Measurements from ENCODE around the gene MTMR11.
A peak's percentile ranks its signal among the peaks of the same experiment; 100 is the strongest.

The MTMR11 gene

DNA sequence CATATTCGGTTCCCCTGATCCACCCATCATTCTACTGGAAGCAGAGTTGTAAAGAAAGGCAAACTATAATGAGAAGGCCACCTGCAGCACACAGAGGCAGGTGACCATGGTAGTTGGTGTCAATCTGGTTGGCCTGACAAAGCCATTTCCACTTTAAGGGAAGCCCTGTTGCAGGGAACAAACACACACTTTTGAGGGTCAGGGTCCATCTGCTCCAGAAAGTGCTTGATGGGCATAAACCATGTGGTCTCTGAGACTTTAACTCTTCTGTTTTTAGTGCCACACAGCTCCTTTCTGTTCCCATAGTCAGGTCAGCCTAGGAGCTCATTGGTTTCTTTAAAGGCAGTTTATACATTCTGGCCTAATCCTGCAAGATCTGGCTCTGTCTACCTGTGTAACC lies 54.8 kb downstream of the MTMR11 start:
- H3K4me3 ChIP-seq (ENCODE audit: low read depth in 1 of 2, low read length in 2 of 2): no peak overlapping the region
- H3K9me3 ChIP-seq (ENCODE audit: insufficient read depth, low read length, severe bottlenecking): no peaks in the 10 kb centered on the region
- peaks cover 9% of the 10 kb centered on the region for H3K4me1 ChIP-seq (ENCODE audit: insufficient read depth, low read length)
- no peak overlapping the region for H3K27ac ChIP-seq (ENCODE audit: low read length)
- H2AFZ ChIP-seq (ENCODE audit: low read depth, low read length): no peak overlapping the region
- TF ChIP-seq, protein P1, sequence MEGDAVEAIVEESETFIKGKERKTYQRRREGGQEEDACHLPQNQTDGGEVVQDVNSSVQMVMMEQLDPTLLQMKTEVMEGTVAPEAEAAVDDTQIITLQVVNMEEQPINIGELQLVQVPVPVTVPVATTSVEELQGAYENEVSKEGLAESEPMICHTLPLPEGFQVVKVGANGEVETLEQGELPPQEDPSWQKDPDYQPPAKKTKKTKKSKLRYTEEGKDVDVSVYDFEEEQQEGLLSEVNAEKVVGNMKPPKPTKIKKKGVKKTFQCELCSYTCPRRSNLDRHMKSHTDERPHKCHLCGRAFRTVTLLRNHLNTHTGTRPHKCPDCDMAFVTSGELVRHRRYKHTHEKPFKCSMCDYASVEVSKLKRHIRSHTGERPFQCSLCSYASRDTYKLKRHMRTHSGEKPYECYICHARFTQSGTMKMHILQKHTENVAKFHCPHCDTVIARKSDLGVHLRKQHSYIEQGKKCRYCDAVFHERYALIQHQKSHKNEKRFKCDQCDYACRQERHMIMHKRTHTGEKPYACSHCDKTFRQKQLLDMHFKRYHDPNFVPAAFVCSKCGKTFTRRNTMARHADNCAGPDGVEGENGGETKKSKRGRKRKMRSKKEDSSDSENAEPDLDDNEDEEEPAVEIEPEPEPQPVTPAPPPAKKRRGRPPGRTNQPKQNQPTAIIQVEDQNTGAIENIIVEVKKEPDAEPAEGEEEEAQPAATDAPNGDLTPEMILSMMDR (IDR thresholded peaks at IDR 0.05; ENCODE audit: borderline replicate concordance, extremely low read depth, low read length, poor library complexity, severe bottlenecking): no peak
- TF ChIP-seq EZH2 (IDR thresholded peaks at IDR 0.05; ENCODE audit: borderline replicate concordance, low read depth, low read length, severe bottlenecking): no peak
- no peaks in the 10 kb centered on the region for H3K79me2 ChIP-seq (ENCODE audit: insufficient read depth, low read length)
- no peak overlapping the region for H3K4me2 ChIP-seq (ENCODE audit: insufficient read depth, low read length)
- DNase-seq (no peak), ATAC-seq (ENCODE audit: insufficient read depth, low read depth) (no peak)
- H4K20me1 ChIP-seq (ENCODE audit: insufficient read depth, low read length): no peaks in the 10 kb centered on the region
- no peaks in the 10 kb centered on the region for H3K27me3 ChIP-seq (ENCODE audit: insufficient read depth, low read length, poor library complexity)
- H3K36me3 ChIP-seq (ENCODE audit: insufficient read depth, low read length): no peaks in the 10 kb centered on the region
- H3K9ac ChIP-seq (ENCODE audit: low read depth, low read length): no peak overlapping the region

DNA sequence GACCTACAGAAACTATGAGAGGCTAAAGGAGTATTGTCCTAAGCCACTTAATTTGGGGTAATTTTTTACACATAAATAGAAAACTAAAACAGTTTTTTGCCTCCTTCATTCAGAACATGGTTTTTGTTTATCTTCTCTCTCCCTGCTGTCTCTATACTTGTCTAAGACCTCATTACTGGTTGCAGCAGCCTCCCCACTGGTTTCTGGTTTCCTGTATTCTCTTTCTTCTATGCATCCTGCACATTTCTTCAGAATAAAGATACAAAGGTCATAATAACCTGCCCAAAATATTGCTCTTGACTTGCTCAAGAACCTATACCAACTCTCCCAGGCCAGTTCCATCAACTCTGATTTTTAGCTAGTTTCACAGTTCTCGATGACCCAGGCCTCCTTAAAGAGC lies 57.1 kb downstream of the MTMR11 start:
- Histone ChIP-seq H3K27me3 (ENCODE audit: insufficient read depth, low read length, poor library complexity) (no peaks in the 10 kb centered on the region), H3K79me2 (ENCODE audit: insufficient read depth, low read length) (no peaks in the 10 kb centered on the region), H3K27ac (ENCODE audit: low read length) (no peak overlapping the region; the same call in 1 of the 2 replicates), H3K4me3 (ENCODE audit: low read depth in 1 of 2, low read length in 2 of 2) (no peak overlapping the region), H3K4me1 (ENCODE audit: insufficient read depth, low read length) (peaks cover 9% of the 10 kb centered on the region), H4K20me1 (ENCODE audit: insufficient read depth, low read length) (no peaks in the 10 kb centered on the region), H3K9me3 (ENCODE audit: insufficient read depth, low read length, severe bottlenecking) (no peaks in the 10 kb centered on the region), H3K9ac (ENCODE audit: low read depth, low read length) (no peak overlapping the region), H2AFZ (ENCODE audit: low read depth, low read length) (no peak overlapping the region), H3K36me3 (ENCODE audit: insufficient read depth, low read length) (no peaks in the 10 kb centered on the region), H3K4me2 (ENCODE audit: insufficient read depth, low read length) (no peak overlapping the region)
- TF ChIP-seq, protein P1 (IDR thresholded peaks at IDR 0.05; ENCODE audit: borderline replicate concordance, extremely low read depth, low read length, poor library complexity, severe bottlenecking): no peak
- no peak for TF ChIP-seq EZH2 (IDR thresholded peaks at IDR 0.05; ENCODE audit: borderline replicate concordance, low read depth, low read length, severe bottlenecking)
- DNase-seq (no peak), ATAC-seq (ENCODE audit: insufficient read depth, low read depth) (peak; percentile 66; the same call in 2 of the 3 replicates)

Data from DND-41 (cell line).